ENCODE measurements around the gene NREP. TPM values are rescaled to one million over a fixed set of nuclear protein-coding genes. Genes with fewer than 3 reads are reported as not detected.

NREP gene
- total RNA-seq, 2 donors from 2014 or later: 10.1 to 16.8 TPM

DNA sequence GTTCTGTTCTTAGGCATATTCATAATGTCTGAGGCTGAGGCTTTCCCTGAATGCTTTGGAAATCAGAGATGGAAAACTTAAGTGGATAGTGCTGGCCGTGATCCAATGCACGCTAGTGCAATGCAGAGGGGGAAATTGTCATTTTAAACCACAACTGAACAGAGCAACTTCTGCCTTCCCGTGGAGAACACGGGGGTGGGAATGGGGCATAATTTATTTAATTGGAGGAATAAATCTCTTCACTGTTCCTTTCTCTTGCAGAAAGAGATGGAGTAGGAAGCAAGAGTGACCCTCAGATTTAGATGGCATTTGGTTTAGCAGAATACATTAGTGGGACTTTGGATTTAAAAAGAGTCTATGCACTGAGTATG, 22.9 kb upstream of the NREP start:
- H3K9me3 Mint-ChIP-seq: no peaks in the 10 kb centered on the region
- no peak for ATAC-seq (replicated peaks in 1 of 2)
- H3K4me1 Mint-ChIP-seq (ENCODE audit: low read depth): no peaks in the 10 kb centered on the region
- DNase-seq: no peak
- H3K36me3 Mint-ChIP-seq (ENCODE audit: insufficient read depth in 2 of 2): no peaks in the 10 kb centered on the region
- peaks cover 17% of the 10 kb centered on the region for H3K27me3 Mint-ChIP-seq (ENCODE audit: low read depth)
- peak overlapping the region; percentile 34 for H3K27ac Mint-ChIP-seq
- H3K4me3 Mint-ChIP-seq: no peak overlapping the region

DNA sequence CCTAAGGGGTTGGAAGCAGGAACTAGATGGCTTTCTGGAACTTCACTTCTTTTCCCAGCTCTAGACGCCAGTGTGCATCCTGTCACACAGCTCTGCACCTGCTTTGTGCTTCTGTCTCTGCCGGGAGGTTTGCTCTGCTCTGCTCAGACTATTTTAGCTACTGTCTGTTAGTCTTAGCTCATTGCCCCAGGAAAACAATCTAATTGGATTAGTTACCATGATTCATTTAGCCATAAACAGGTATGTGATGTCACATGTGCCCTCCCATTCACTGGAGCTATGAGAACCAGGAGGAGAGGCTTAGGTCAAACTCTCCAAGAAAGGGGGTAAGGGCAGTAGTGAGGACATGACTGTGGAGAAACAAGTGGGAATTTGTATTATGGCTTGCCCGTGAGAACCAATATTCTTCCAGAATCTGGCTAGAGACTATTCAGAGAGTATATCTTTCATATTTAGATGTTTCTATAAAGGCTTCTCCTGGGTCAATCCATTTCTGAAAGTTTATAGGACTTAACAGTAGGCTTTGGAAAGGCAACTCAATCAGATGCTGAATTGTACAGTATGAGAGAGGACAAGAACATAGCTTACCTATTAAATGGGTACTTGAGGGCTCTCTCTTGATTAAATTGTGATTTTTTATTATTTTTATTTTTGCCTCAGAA, 22.4 kb upstream of the NREP start:
- no peak overlapping the region for H3K4me3 Mint-ChIP-seq
- peaks cover 23% of the 10 kb centered on the region for H3K27me3 Mint-ChIP-seq (ENCODE audit: low read depth)
- no peak for DNase-seq
- H3K9me3 Mint-ChIP-seq: no peaks in the 10 kb centered on the region
- no peak for ATAC-seq (replicated peaks in 1 of 2)
- peak overlapping the region; percentile 34 for H3K27ac Mint-ChIP-seq
- no peaks in the 10 kb centered on the region for H3K36me3 Mint-ChIP-seq (ENCODE audit: insufficient read depth in 2 of 2)
- no peaks in the 10 kb centered on the region for H3K4me1 Mint-ChIP-seq (ENCODE audit: low read depth)

DNA sequence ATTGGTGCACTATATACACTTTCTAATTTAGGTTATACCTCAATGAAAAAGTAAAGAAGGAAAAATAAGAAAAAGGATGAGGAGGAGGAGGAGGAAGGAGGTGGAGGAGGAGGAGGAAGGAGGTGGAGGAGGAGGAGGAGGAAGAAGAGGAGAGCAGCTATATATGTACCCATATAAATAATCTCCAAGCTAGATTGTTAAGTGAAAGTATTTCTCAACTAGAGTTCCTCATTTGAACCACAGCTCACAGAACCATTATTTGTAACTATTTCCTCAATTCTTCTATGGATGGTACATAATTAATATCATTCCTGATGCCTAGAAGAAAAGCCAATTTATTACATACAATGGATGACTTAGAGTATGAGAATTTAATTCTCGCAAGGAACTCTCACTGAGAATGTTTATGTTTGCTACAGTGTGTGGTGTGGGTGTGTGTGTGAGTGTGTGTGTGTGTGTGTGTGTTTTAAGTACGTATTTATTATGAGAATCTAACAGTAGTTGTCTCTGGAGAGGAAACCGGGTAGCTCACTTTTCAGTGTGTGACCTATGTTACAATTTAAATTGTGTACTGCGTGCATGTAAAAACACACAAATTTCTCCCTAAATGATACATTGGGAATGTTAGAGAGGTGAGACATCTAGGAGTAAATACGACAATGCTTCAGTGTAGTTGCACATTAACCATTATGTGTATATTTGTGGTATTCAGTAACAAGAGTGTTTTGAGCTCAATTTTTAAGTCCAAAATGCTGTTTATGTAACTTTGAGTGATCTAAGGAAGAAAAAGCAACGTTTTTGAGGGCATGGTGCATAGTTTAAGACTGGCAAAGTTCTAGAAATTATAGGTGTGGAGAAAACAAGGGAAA, 20.2 kb upstream of the NREP start:
- Mint-ChIP-seq H3K4me3 (no peak overlapping the region), H3K4me1 (ENCODE audit: low read depth) (no peaks in the 10 kb centered on the region), H3K27me3 (ENCODE audit: low read depth) (peaks cover 23% of the 10 kb centered on the region), H3K36me3 (ENCODE audit: insufficient read depth in 2 of 2) (no peaks in the 10 kb centered on the region), H3K27ac (no peak overlapping the region), H3K9me3 (no peaks in the 10 kb centered on the region)
- ATAC-seq (replicated peaks in 1 of 2) (no peak), DNase-seq (no peak)

DNA sequence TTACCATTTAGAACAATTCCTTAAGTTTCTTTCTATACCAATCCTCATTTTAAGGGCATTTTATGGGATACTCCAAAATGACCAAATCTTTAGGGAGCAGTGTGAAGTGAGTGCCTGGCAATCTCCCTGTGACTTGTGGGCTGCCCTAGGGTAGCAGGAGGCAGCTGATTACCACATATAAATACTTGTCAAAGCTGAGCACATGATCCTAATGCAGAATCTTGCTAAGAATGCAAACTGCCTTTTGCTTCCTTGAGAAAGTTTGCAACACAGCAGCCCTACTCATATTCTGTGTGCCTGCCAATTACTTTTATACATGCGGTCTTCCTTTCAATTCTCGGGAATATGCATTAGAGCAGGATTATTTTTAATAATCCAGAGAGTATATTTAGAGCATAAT, 18.2 kb upstream of the NREP start:
- Mint-ChIP-seq H3K27me3 (ENCODE audit: low read depth) (peaks cover 20% of the 10 kb centered on the region), H3K4me1 (ENCODE audit: low read depth) (no peaks in the 10 kb centered on the region), H3K27ac (no peak overlapping the region), H3K4me3 (no peak overlapping the region), H3K9me3 (no peaks in the 10 kb centered on the region), H3K36me3 (ENCODE audit: insufficient read depth in 2 of 2) (no peaks in the 10 kb centered on the region)
- DNase-seq (no peak), ATAC-seq (replicated peaks in 1 of 2) (no peak)

DNA sequence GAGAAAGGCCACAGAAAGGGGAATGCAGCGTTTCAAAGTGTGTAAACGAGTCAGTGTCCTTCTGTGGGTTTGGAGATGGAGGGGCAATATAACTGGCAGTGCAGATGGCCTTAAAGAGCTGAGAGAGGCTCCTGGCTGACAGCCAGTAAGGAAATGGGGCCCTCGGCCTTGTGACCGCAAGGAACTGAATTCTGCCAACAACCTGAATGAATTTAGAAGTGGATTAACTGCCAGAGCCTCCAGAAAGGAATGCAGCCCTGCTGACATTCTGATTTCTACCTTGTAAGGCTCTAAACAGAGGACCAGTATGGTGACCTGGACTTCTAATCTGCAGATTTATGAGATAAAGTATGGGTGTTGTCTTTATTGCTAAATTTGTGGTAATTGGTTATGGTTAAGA, 17.5 kb upstream of the NREP start:
- ATAC-seq (replicated peaks in 1 of 2) (no peak), DNase-seq (no peak)
- Mint-ChIP-seq H3K27me3 (ENCODE audit: low read depth) (peaks cover 16% of the 10 kb centered on the region), H3K36me3 (ENCODE audit: insufficient read depth in 2 of 2) (no peaks in the 10 kb centered on the region), H3K9me3 (no peaks in the 10 kb centered on the region), H3K4me1 (ENCODE audit: low read depth) (no peaks in the 10 kb centered on the region), H3K4me3 (no peak overlapping the region), H3K27ac (no peak overlapping the region)

DNA sequence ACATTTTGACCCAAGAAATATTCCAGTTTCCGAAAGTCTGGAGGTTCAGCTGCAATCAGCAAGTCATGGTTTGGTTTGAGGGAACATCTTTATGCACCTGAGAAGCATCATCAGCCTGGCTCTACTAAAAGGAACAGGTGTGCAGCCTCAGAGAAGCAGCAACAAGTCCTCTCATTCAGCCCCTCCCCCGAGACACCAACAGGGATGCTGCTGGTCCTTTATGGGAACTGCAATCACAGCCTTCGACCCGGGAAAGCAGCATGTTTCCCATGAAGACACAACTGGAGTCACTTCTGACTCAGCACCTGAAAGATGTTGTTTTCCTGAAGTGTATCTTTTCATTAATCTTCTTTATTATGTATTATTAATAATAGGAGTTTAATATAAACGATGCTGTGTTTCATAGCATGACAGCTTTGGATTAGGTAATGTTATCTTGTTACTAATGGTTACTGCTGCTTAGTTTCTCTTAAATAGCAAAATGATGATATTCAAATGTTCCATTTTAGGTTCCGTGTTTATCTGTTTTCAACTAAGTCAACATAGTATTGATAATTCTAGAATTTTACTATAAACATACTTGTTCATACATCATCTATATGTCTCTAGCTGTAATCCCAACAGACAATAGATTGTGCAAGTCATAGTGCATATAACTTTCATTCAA, 15.6 kb upstream of the NREP start:
- no peak for DNase-seq
- Mint-ChIP-seq H3K4me3 (no peak overlapping the region), H3K9me3 (peaks cover 0 to 2% of the 10 kb centered on the region in 2 donors)

DNA sequence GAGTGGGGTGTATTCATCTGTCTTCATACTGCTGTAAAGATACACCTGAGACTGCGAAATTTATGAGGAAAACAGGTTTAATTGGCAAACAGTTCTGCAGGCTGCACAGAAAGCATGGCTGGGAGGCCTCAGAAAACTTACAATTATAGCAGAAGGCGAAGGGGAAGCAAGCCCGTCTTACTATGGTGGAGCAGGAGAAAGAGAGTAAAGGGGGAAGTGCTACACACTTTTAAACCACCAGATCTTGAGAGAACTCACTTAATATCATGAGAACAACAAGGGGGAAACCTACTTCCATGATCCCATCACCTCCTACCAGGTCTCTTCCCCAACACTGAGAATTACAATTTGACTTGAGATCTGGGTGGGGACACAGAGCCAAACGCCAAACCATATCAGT, 12.5 kb upstream of the NREP start:
- Mint-ChIP-seq H3K4me3 (no peak overlapping the region), H3K36me3 (ENCODE audit: insufficient read depth in 2 of 2) (no peaks in the 10 kb centered on the region), H3K27ac (no peak overlapping the region), H3K4me1 (ENCODE audit: low read depth) (no peaks in the 10 kb centered on the region), H3K9me3 (peaks cover 0 to 2% of the 10 kb centered on the region in 2 donors), H3K27me3 (ENCODE audit: low read depth) (peaks cover 11% of the 10 kb centered on the region)
- ATAC-seq (replicated peaks in 1 of 2) (no peak), DNase-seq (no peak)

More for the DNA sequence above, 15.6 kb upstream of the NREP start:
- no peak for ATAC-seq (replicated peaks in 1 of 2)
- peaks cover 17% of the 10 kb centered on the region for H3K27me3 Mint-ChIP-seq (ENCODE audit: low read depth)
- no peaks in the 10 kb centered on the region for H3K36me3 Mint-ChIP-seq (ENCODE audit: insufficient read depth in 2 of 2)
- no peak overlapping the region for H3K27ac Mint-ChIP-seq
- no peaks in the 10 kb centered on the region for H3K4me1 Mint-ChIP-seq (ENCODE audit: low read depth)

DNA sequence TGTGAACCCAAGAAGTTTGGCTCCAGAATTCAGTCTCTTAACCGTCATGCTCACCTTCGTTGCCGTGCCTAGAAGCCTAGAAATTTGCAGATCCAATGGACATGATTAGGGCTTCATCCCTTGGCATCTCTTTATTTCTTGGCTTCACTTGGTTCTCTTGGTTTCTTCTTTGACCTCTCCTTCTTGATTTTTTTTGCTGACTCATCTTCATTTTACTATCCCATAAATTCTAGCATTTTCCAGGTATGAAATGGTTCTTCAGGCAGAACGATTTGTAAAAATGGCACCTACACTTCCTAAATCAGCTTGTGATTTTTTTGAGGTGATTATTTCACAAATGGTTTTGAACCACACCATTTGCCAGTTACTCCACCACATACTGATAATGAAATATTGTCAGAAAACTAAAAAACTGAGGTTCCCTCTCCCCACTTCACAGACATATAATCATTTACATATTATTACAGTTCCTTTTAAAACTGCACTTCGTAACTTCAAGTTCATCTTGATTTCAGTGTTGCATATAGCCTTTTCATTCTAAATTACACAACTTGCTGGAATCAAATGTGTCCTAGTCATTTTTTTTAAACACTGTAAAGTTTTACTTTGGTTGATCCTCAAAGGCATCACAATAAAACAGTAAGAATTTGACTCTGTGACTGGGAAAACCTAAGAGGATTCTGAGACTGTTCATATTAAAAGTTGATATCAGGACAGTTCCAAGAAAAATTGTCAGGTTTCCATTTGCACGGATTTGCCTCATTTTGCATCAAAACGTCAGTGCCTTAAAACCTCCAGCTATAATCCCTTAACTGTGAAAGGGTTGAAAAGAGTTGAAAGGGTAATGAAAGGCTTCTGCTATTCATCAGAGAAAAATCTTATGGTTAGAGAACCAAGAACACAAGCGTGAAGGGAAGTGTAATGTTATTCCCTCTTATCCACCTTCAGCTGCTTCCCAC, 8.9 kb upstream of the NREP start:
- DNase-seq: no peak
- H3K4me1 Mint-ChIP-seq (ENCODE audit: low read depth): no peaks in the 10 kb centered on the region
- H3K4me3 Mint-ChIP-seq: no peak overlapping the region
- peaks cover 9% of the 10 kb centered on the region for H3K27me3 Mint-ChIP-seq (ENCODE audit: low read depth)
- ATAC-seq (replicated peaks in 1 of 2): no peak
- H3K9me3 Mint-ChIP-seq: peaks cover 0 to 2% of the 10 kb centered on the region in 2 donors
- H3K36me3 Mint-ChIP-seq (ENCODE audit: insufficient read depth in 2 of 2): no peaks in the 10 kb centered on the region
- no peak overlapping the region for H3K27ac Mint-ChIP-seq

DNA sequence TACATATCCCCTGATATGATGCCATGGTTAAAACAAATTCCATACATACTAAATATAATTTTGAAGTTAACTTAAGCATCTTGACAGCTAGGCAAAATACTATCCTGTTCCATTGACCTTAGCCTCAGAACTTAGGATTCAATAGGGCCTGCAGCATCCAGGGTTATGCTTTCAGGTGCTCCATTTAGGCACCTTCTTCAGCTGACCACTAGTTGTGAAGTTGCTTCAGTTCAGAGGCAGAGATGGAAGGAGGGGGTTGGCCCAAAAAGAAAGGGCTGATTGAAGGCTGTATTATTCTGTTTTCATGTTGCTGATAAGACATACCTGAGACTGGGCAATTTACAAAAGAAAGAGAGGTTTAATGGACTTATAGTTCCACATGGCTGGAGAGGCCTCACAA, 7.0 kb upstream of the NREP start:
- Mint-ChIP-seq H3K27me3 (ENCODE audit: low read depth) (peaks cover under 1% of the 10 kb centered on the region), H3K9me3 (peaks cover 0 to 2% of the 10 kb centered on the region in 2 donors), H3K27ac (no peak overlapping the region), H3K4me1 (ENCODE audit: low read depth) (no peaks in the 10 kb centered on the region), H3K4me3 (no peak overlapping the region), H3K36me3 (ENCODE audit: insufficient read depth in 2 of 2) (no peaks in the 10 kb centered on the region)
- ATAC-seq (replicated peaks in 1 of 2) (no peak), DNase-seq (no peak)

DNA sequence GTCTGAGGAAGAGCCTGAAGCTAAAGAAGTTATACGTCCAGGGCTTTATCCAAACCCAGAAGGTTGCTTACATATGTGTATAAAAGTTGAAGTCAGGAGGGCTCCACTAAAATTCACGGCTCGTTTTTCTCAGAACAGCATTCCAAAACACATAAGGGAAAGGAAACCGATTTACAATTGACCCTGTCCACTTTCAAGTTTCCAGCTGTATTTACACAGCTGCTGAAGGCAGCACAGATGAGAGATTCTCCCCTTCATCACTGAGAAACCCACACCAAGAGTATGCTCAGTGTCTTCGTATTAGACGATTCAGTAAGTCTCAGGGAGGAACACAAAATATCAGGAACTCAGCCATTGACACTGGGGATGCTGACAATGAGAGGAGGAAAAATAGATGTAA, 5.9 kb upstream of the NREP start:
- ATAC-seq (replicated peaks in 1 of 2) (no peak), DNase-seq (no peak)
- Mint-ChIP-seq H3K27me3 (ENCODE audit: low read depth) (no peaks in the 10 kb centered on the region), H3K4me3 (no peak overlapping the region), H3K4me1 (ENCODE audit: low read depth) (peaks cover 5% of the 10 kb centered on the region), H3K27ac (no peak overlapping the region), H3K36me3 (ENCODE audit: insufficient read depth in 2 of 2) (no peaks in the 10 kb centered on the region), H3K9me3 (no peaks in the 10 kb centered on the region)

DNA sequence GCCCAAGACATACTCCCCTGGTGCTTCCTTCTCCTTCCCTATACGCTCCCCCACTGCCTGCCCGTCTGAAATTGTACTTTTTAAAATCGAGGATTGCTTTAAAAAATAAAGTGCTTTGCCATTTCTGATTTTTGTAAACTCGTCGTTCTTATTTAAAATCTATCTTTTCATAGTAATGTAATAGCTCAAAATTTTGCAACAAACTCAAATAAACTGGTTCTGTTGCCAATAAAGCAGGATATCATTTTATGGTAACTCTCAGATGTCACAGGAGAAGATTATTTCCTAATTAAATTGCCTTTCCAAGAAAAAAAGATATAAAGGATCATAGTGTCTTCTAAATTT, 1.3 kb upstream of the NREP start:
- H3K27ac Mint-ChIP-seq: peak overlapping the region; percentile 75
- H3K4me3 Mint-ChIP-seq: peak overlapping the region; percentile 78 to 94
- ATAC-seq (replicated peaks in 1 of 2) (no peak), DNase-seq (no peak)
- H3K27me3 Mint-ChIP-seq (ENCODE audit: low read depth): no peaks in the 10 kb centered on the region
- H3K4me1 Mint-ChIP-seq (ENCODE audit: low read depth): peaks cover 22% of the 10 kb centered on the region
- H3K9me3 Mint-ChIP-seq: no peaks in the 10 kb centered on the region
- H3K36me3 Mint-ChIP-seq (ENCODE audit: insufficient read depth in 2 of 2): no peaks in the 10 kb centered on the region

DNA sequence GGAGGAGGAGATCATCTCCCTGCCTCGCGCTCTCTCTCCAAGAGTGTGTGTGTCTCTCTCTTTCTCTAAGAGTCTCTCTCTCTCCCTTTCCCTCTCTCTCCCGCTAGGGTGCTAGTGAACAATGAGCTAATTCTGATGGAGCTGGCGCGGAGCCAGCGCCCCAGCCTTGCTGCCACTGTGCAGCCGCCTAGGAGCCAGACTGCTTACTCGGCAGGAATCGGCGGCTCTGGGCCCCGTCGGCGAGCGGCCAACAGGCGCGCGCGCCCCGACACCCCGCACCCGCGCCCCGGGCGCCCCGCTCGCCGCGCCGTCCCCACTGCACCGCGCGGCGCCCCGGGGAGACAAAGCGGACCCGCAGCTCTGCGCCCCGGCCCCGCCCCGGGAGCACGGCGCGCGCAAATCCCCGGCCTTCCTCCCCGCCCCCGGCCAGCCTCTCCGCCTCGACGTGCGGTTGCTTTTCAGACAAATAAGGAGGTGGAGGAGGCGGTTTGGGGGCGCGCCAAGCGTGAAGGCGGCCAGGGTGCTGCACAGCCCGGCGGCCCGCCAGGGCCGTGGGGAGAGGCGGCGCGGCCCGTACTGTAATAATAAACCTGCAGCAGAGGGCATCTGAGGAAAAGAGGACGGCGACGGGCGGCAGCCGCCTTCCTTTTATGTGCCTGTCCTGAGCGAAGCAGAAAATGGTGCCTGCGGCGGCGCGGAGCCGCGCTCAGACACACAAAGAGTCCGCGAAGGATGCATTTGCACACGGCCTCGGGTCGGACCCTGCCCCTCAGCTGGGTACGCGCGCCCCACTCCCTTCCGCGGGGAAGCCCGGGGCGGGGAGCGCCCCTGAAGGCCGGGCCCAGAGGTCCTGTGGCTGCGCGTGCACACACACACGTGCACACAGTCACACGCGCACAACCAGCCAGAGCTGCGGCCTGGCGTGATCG, 625 bp upstream of the NREP start:
- no peaks in the 10 kb centered on the region for H3K36me3 Mint-ChIP-seq (ENCODE audit: insufficient read depth in 2 of 2)
- no peaks in the 10 kb centered on the region for H3K27me3 Mint-ChIP-seq (ENCODE audit: low read depth)
- peak overlapping the region; percentile 43 for H3K27ac Mint-ChIP-seq
- H3K4me3 Mint-ChIP-seq: peak overlapping the region; percentile 88 to 94
- ATAC-seq (replicated peaks in 1 of 2): peak; percentile 89 to 90
- H3K9me3 Mint-ChIP-seq: no peaks in the 10 kb centered on the region
- H3K4me1 Mint-ChIP-seq (ENCODE audit: low read depth): peaks cover 22% of the 10 kb centered on the region
- DNase-seq: peak; percentile 84 to 91

Data from activated T-cell treated with anti-CD3 and anti-CD28 coated beads, Interleukin-2, amount 50 U/mL, for 72 hours (primary cell).